ENCODE measurements around the gene ZNF396.

- no peak for TF ChIP-seq POLR2A (IDR thresholded peaks at IDR 0.05)
- TF ChIP-seq CTCF (IDR thresholded peaks at IDR 0.05), result no peak
Observed at GRCh38 chr18:35406666-35407065, 29.5 kb upstream of the ZNF396 start.

Measured in heart left ventricle (tissue), 13 donors.